SU-DHL-6 (cell line): ENCODE measurements around the gene PRF1.

Source experiments
- H2AFZ ChIP-seq: fragments of 200-600 bp; sonication (generic); 2 replicates; pipeline ENCODE4 v1.6.1; 2014; ENCODE audit warnings: low read depth, mild to moderate bottlenecking, moderate library complexity, mixed read lengths, antibody characterized with exemption, low read length; ENCODE audit not compliant: severe bottlenecking
- H3F3A ChIP-seq: fragments of 200-600 bp; shearing (Covaris generic); 2 replicates; pipeline ENCODE4 v1.6.0; 2016; ENCODE audit warnings: antibody characterized with exemption, mild to moderate bottlenecking; ENCODE audit not compliant: insufficient read depth
- H3K27ac ChIP-seq: fragments of 200-600 bp; sonication (generic); 2 replicates; pipeline ENCODE4 v1.5.1; 2016; ENCODE audit warnings: low read depth, mild to moderate bottlenecking, low read length, moderate library complexity, mixed read lengths
- H3K27me3 ChIP-seq: fragments of 200-600 bp; sonication (generic), shearing (Covaris generic); 2 replicates; pipeline ENCODE4 v1.6.0; 2014; ENCODE audit warnings: mild to moderate bottlenecking, low read length
- H3K36me3 ChIP-seq: fragments of 200-600 bp; sonication (generic); 2 replicates; pipeline ENCODE4 v1.6.1; 2014; ENCODE audit warnings: mild to moderate bottlenecking, low read length, mixed read lengths
- H3K4me2 ChIP-seq: fragments of 300-600, 200-600 bp; shearing (Covaris generic), sonication (generic); 2 replicates; pipeline ENCODE4 v1.6.0; 2014; ENCODE audit warnings: low read length, low read depth, mild to moderate bottlenecking; ENCODE audit not compliant: poor library complexity, severe bottlenecking
- H3K4me3 ChIP-seq: fragments of 200-600 bp; sonication (generic); 2 replicates; pipeline ENCODE4 v1.5.1; 2014; ENCODE audit warnings: antibody characterized with exemption, low read length, mild to moderate bottlenecking, mixed read lengths; ENCODE audit not compliant: insufficient read depth, poor library complexity, severe bottlenecking
- H3K79me2 ChIP-seq: fragments of 200-600 bp; sonication (generic); 2 replicates; pipeline ENCODE4 v1.6.1; 2014; ENCODE audit warnings: mild to moderate bottlenecking, low read length, moderate library complexity; ENCODE audit not compliant: insufficient read depth
- H3K9ac ChIP-seq: fragments of 200-600 bp; sonication (generic); 2 replicates; pipeline ENCODE4 v1.7.0; 2014; ENCODE audit warnings: mild to moderate bottlenecking, low read length
- H3K9me2 ChIP-seq: fragments of 200-600 bp; sonication (generic); replicated peaks from 2 replicates; pipeline ENCODE4 v1.6.1; 2014; ENCODE audit warnings: low read length; ENCODE audit not compliant: insufficient read depth
- H3K9me3 ChIP-seq: fragments of 200-600 bp; sonication (generic); 2 replicates; pipeline ENCODE4 v1.6.1; 2014; ENCODE audit warnings: low read length, mixed read lengths; ENCODE audit not compliant: insufficient read depth
- H4K20me1 ChIP-seq: fragments of 200-600 bp; sonication (generic); 2 replicates; pipeline ENCODE4 v1.6.1; 2014; ENCODE audit warnings: low read depth, mild to moderate bottlenecking, antibody characterized with exemption, low read length, moderate library complexity, mixed read lengths
- CTCF ChIP-seq: fragments of 200-600 bp; sonication (generic); IDR thresholded peaks from one replicate; pipeline ENCODE4 v1.5.1; 2017; ENCODE audit warnings: antibody characterized with exemption, mild to moderate bottlenecking, low read length, moderate library complexity; ENCODE audit not compliant: insufficient read depth, poor library complexity, severe bottlenecking
- EZH2phosphoT487 ChIP-seq: fragments of 200-600 bp; sonication (generic), shearing (Covaris generic); conservative IDR thresholded peaks from 2 replicates; pipeline ENCODE4 v1.6.1; 2018; ENCODE audit warnings: mild to moderate bottlenecking, antibody characterized with exemption, low read length, moderate library complexity, mixed read lengths

Gene PRF1

GRCh38 chr10:70564901-70565351 is 37.6 kb downstream of the PRF1 start:
- Histone ChIP-seq H3F3A (no peaks in the 10 kb centered on the region), H3K9ac (no peak overlapping the region), H3K27me3 (no peaks in the 10 kb centered on the region), H3K9me3 (no peaks in the 10 kb centered on the region), H3K36me3 (no peaks in the 10 kb centered on the region), H3K4me3 (no peak overlapping the region), H3K4me2 (no peak overlapping the region), H3K79me2 (no peaks in the 10 kb centered on the region), H3K27ac (no peak overlapping the region), H3K9me2 (no peaks in the 10 kb centered on the region), H4K20me1 (no peaks in the 10 kb centered on the region), H2AFZ (no peak overlapping the region)
- TF ChIP-seq CTCF (peak; percentile 22), EZH2phosphoT487 (no peak)

- no peak overlapping the region for H3K4me3 ChIP-seq
- H3K9me3 ChIP-seq = no peaks in the 10 kb centered on the region
- H3K9ac ChIP-seq = no peak overlapping the region
- H3K27me3 ChIP-seq = no peaks in the 10 kb centered on the region
- no peaks in the 10 kb centered on the region for H3K79me2 ChIP-seq
- H2AFZ ChIP-seq = no peak overlapping the region
- no peak overlapping the region for H3K4me2 ChIP-seq
- H3F3A ChIP-seq = no peaks in the 10 kb centered on the region
- TF ChIP-seq EZH2phosphoT487 = no peak
- TF ChIP-seq CTCF = no peak
- no peaks in the 10 kb centered on the region for H3K9me2 ChIP-seq
- no peaks in the 10 kb centered on the region for H4K20me1 ChIP-seq
- H3K27ac ChIP-seq = no peak overlapping the region
- H3K36me3 ChIP-seq = no peaks in the 10 kb centered on the region
Measured at GRCh38 chr10:70564113-70564725, 38.3 kb downstream of the PRF1 start.

GRCh38 chr10:70563230-70563629 is 39.3 kb downstream of the PRF1 start:
- no peak overlapping the region for H3K27ac ChIP-seq

More at GRCh38 chr10:70563230-70563629, 39.3 kb downstream of the PRF1 start:
- Histone ChIP-seq H4K20me1 (no peaks in the 10 kb centered on the region), H3K27me3 (no peaks in the 10 kb centered on the region), H3K9ac (no peak overlapping the region), H3F3A (no peaks in the 10 kb centered on the region), H3K9me2 (no peaks in the 10 kb centered on the region), H3K79me2 (no peaks in the 10 kb centered on the region), H2AFZ (no peak overlapping the region), H3K4me2 (no peak overlapping the region), H3K9me3 (no peaks in the 10 kb centered on the region), H3K4me3 (no peak overlapping the region), H3K36me3 (0 out of 2 replicates have a peak, but pooled peaks cover under 1% of the 10 kb centered on the region)
- TF ChIP-seq CTCF (no peak), EZH2phosphoT487 (no peak)
